AG09319 (cell line): ENCODE data around the gene NUBPL.

Experiments
- DNase-seq: peaks from one replicate; pipeline ENCODE4 v3.0.0-alpha.2; 2010; ENCODE audit warnings: low read depth; ENCODE audit errors: extremely low read depth
- CTCF ChIP-seq: IDR thresholded peaks from 2 replicates; pipeline ENCODE4 v1.5.1; 2011; ENCODE audit warnings: low read depth, mild to moderate bottlenecking, inconsistent platforms, low read length, moderate library complexity

Gene NUBPL

GRCh38 chr14:31543969-31544799 lies 17.0 kb upstream of the NUBPL start:
- peak; percentile 11 for TF ChIP-seq CTCF
- no peak for DNase-seq

GRCh38 chr14:31544816-31545215 lies 16.4 kb upstream of the NUBPL start:
- no peak for DNase-seq
- TF ChIP-seq CTCF = no peak

DNA sequence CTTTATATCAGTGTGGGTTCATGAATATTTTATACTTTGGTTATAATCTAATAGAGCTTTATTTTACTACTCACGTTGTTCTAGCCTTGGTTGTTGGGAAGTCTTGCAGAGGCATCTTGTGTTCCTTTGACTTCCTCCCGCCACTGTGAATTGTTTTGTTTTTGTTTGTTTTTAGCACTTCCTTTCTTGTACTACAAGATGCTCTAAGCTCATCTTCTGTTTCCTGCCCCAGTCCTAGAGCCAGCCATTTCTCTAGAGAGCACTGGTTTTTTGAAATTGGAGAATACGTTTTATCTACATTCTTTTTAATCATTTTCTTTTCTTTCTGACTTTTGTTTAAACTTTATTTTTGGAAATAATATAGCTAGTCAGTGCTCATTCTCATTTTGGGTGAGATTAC lies 15.9 kb upstream of the NUBPL start:
- no peak for DNase-seq
- TF ChIP-seq CTCF = no peak

DNA sequence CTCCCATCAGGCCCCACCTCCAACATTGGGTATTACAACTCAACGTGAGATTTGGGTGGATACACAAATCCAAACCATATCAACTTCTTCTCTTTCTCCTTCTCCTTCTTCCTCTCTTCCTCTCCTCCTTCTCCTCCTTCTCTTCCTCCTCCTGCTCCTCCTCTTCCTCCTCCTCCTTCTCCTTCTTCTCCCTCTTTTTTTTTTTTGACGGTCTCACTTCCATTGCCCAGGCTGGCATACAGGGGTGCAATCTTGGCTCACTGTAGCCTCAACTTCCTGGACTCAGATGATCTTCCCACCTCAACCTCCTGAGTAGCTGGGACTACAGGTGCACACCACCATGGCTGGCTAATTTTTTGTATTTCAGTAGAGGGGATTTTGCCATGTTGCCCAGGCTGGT lies 11.4 kb upstream of the NUBPL start:
- TF ChIP-seq CTCF = no peak
- no peak for DNase-seq

GRCh38 chr14:31550589-31550988 lies 10.6 kb upstream of the NUBPL start:
- TF ChIP-seq CTCF = no peak
- DNase-seq = no peak

GRCh38 chr14:31556191-31556590 lies 5.0 kb upstream of the NUBPL start:
- TF ChIP-seq CTCF = no peak
- DNase-seq = no peak

- no peak for TF ChIP-seq CTCF
- DNase-seq = no peak
These were observed 1.3 kb upstream of the NUBPL start for GRCh38 chr14:31559939-31560338.
